Ureter (tissue), 1 donor: Measurements from ENCODE around the gene PLXNA2. TPM values are rescaled to one million over a fixed set of nuclear protein-coding genes. Genes with fewer than 3 reads are reported as not detected.

Experiments
- DNase-seq: peaks from one replicate; pipeline ENCODE4 v3.0.0-alpha.2; 2020; ENCODE audit warnings: low spot score
- total RNA-seq: library from RNA; stranded (reverse); gene quantifications from one replicate; pipeline ENCODE4 v1.2.4, GENCODE V29; 2023
- donor health status: DM: yes; HTN: yes; CAD: no.

PLXNA2 gene
- total RNA-seq, 1 donor from 2014 or later = 51.7 TPM

- DNase-seq = no peak
Measured at GRCh38 chr1:208118841-208119606, 125.2 kb downstream of the PLXNA2 start.

- no peak for DNase-seq
Measured at GRCh38 chr1:208118306-208118705, 125.9 kb downstream of the PLXNA2 start.

GRCh38 chr1:208117826-208118225, 126.4 kb downstream of the PLXNA2 start:
- DNase-seq = no peak

GRCh38 chr1:208117409-208117808, 126.8 kb downstream of the PLXNA2 start:
- no peak for DNase-seq

- DNase-seq = no peak
Measured at GRCh38 chr1:208115924-208116640, 128.1 kb downstream of the PLXNA2 start.

GRCh38 chr1:208113011-208113410, 131.2 kb downstream of the PLXNA2 start:
- DNase-seq = no peak

GRCh38 chr1:208112401-208112800, 131.8 kb downstream of the PLXNA2 start:
- no peak for DNase-seq

- no peak for DNase-seq
Measured at GRCh38 chr1:208111646-208112190, 132.5 kb downstream of the PLXNA2 start.

GRCh38 chr1:208110296-208110695, 133.9 kb downstream of the PLXNA2 start:
- DNase-seq = no peak

- DNase-seq = no peak
Measured at GRCh38 chr1:208108646-208109330, 135.4 kb downstream of the PLXNA2 start.

- DNase-seq = no peak
Measured at GRCh38 chr1:208108213-208108608, 136.0 kb downstream of the PLXNA2 start.

- no peak for DNase-seq
Measured at GRCh38 chr1:208107425-208108212, 136.6 kb downstream of the PLXNA2 start.

- DNase-seq = no peak
Measured at GRCh38 chr1:208106218-208106617, 138.0 kb downstream of the PLXNA2 start.

GRCh38 chr1:208105756-208106155, 138.4 kb downstream of the PLXNA2 start:
- DNase-seq = no peak

GRCh38 chr1:208103597-208104513, 140.3 kb downstream of the PLXNA2 start:
- no peak for DNase-seq

GRCh38 chr1:208101661-208102431, 142.3 kb downstream of the PLXNA2 start:
- DNase-seq = no peak

- DNase-seq = no peak
Measured at GRCh38 chr1:208100906-208101305, 143.3 kb downstream of the PLXNA2 start.

GRCh38 chr1:208100106-208100505, 144.1 kb downstream of the PLXNA2 start:
- DNase-seq = no peak

- no peak for DNase-seq
Measured at GRCh38 chr1:208098773-208099172, 145.4 kb downstream of the PLXNA2 start.
